Measurements from ENCODE around the gene ZRANB3. TPM values are rescaled to one million over a fixed set of nuclear protein-coding genes. Genes with fewer than 3 reads are reported as not detected.

ZRANB3 gene
- total and polyA plus RNA-seq, 11 donors: 0.69 to 4.1 (median 1.5) TPM

- intact Hi-C loops (cut with DNase I): no loop called here
- Histone ChIP-seq H3K4me1 (no peaks in the 10 kb centered on the region), H3K36me3 (no peaks in the 10 kb centered on the region), H3K9me3 (no peaks in the 10 kb centered on the region), H3K27me3 (no peaks in the 10 kb centered on the region), H3K4me3 (no peak overlapping the region), H3K27ac (no peak overlapping the region)
- DNase-seq: no peak
- ATAC-seq: no peak
- TF ChIP-seq CTCF (IDR thresholded peaks at IDR 0.05) (no peak), POLR2A (IDR thresholded peaks at IDR 0.05) (no peak)
Observed at GRCh38 chr2:135279209-135279608, 251.8 kb downstream of the ZRANB3 start.

- Histone ChIP-seq H3K9me3 (no peaks in the 10 kb centered on the region), H3K36me3 (no peaks in the 10 kb centered on the region), H3K4me1 (no peaks in the 10 kb centered on the region), H3K4me3 (no peak overlapping the region), H3K27me3 (no peaks in the 10 kb centered on the region), H3K27ac (no peak overlapping the region)
- no peak for TF ChIP-seq POLR2A (IDR thresholded peaks at IDR 0.05)
- intact Hi-C loops (cut with DNase I): no loop called here
- WGBS, 4 donors: 81 to 86% (median 83%) methylated on average over 2 of the region's 2 CpGs
- ATAC-seq (no peak), DNase-seq (no peak)
Observed at GRCh38 chr2:135276525-135276924, 254.5 kb downstream of the ZRANB3 start.

GRCh38 chr2:135271006-135271405 lies 260.0 kb downstream of the ZRANB3 start:
- intact Hi-C loops (cut with DNase I): no loop called here
- TF ChIP-seq POLR2A (IDR thresholded peaks at IDR 0.05) (no peak), CTCF (IDR thresholded peaks at IDR 0.05) (no peak)
- no peak for DNase-seq
- Histone ChIP-seq H3K27ac (no peak overlapping the region), H3K4me1 (no peaks in the 10 kb centered on the region), H3K27me3 (no peaks in the 10 kb centered on the region), H3K4me3 (no peak overlapping the region), H3K9me3 (no peaks in the 10 kb centered on the region), H3K36me3 (no peaks in the 10 kb centered on the region)
- 87 to 98% (median 95%) methylated on average over 2 of the region's 2 CpGs for WGBS, 4 donors
- ATAC-seq: no peak

GRCh38 chr2:135265960-135266490 lies 265.0 kb downstream of the ZRANB3 start:
- Histone ChIP-seq H3K4me1 (no peaks in the 10 kb centered on the region), H3K9me3 (no peaks in the 10 kb centered on the region), H3K27me3 (no peaks in the 10 kb centered on the region), H3K36me3 (no peaks in the 10 kb centered on the region), H3K27ac (no peak overlapping the region), H3K4me3 (no peak overlapping the region)
- TF ChIP-seq POLR2A (IDR thresholded peaks at IDR 0.05) (no peak), CTCF (IDR thresholded peaks at IDR 0.05) (no peak)
- 87 to 92% (median 89%) methylated on average over 6 of the region's 6 CpGs for WGBS, 4 donors
- intact Hi-C loops (cut with DNase I): no loop called here
- no peak for DNase-seq
- no peak for ATAC-seq

GRCh38 chr2:135259123-135259522 lies 271.9 kb downstream of the ZRANB3 start:
- Histone ChIP-seq H3K27me3 (no peaks in the 10 kb centered on the region), H3K4me3 (no peak overlapping the region), H3K36me3 (no peaks in the 10 kb centered on the region), H3K9me3 (peaks cover 0 to 6% (median 0%) of the 10 kb centered on the region in 12 donors), H3K27ac (no peak overlapping the region), H3K4me1 (no peaks in the 10 kb centered on the region)
- 91 to 98% (median 95%) methylated on average over 6 of the region's 6 CpGs for WGBS, 4 donors
- no peak for TF ChIP-seq POLR2A (IDR thresholded peaks at IDR 0.05)
- TF ChIP-seq CTCF (IDR thresholded peaks at IDR 0.05): no peak
- intact Hi-C loops (cut with DNase I): loop anchor here in 2 of 10 donors (5.0 to 10.0 kb wide), 2 partner anchors 254 to 257 kb away; no protein-coding TSS in a partner anchor
- ATAC-seq (no peak), DNase-seq (no peak)

All from heart left ventricle (tissue), 16 donors.